ENCODE data around the gene ROS1.
"Not testable (repeated sequence)": the region's sequence is repeated elsewhere in the genome, so short reads cannot be mapped to it uniquely, and the experiment has no call there.

Gene ROS1

DNA sequence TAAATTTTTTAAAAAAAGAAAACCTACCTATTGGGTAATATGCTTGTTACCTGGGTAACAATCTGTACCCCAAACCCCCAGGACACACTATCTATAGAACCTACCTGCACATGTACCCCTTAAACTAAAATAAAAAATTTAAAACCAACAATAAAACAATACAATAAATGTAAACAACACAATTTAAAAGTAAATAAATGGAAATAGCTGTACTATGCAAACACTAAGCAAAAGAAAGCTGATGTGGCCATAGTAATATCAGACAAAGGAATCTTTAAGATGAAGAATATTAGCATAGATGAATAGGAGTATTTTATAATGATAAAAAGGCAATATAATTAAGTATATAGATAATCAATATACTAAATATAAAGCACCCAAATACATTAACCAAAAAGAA is 50.3 kb downstream of the ROS1 start:
- DNase-seq: no peak

DNA sequence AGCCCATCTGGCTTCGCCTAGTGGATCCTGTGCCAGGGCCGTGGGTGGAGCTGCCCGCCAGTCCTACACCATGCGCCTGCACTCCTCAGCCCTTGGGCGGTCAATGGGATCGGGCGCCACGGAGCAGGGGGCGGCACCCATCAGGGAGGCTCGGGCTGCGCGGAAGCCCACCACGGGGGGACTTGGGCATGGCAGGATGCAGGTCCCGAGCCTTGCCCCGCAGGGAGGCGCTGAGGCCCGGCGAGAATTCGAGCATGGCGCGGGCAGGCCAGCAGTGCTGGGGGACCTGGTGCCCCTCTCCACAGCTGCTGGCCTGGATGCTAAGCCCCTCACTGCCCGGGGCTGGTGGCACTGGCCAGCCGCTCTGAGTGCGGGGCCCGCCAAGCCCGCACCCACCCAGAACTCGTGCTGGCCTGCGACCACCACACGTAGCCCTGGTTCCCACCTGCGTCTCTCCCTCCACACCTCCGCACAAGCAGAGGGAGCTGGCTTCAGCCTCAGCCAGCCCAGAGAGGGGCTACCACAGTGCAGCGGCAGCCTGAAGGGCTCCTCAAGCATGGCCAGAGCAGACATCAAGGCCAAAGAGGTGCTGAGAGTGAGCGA is 52.4 kb downstream of the ROS1 start:
- DNase-seq: no peak

DNA sequence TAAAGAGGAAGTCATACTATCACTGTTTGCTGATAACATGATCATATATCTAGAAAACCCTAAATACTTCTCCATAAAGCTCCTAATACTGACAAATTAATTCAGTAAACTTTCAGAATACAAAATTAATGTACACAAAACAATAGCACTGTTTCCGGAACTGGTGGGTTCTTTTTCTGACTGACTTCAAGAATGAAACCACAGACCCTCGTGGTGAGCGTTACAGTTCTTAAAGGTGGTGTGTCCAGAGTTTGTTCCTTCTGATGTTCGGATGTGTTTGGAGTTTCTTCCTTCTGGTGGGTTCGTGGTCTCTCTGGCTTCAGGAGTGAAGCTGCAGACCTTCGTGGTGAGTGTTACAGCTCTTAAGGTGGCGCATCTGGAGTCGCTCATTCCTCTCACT is 53.5 kb downstream of the ROS1 start:
- DNase-seq: not testable (repeated sequence)

- DNase-seq: no peak
Measured at GRCh38 chr6:117371492-117371891, 54.2 kb downstream of the ROS1 start.

GRCh38 chr6:117359581-117359980 is 66.2 kb downstream of the ROS1 start:
- no peak for DNase-seq

DNA sequence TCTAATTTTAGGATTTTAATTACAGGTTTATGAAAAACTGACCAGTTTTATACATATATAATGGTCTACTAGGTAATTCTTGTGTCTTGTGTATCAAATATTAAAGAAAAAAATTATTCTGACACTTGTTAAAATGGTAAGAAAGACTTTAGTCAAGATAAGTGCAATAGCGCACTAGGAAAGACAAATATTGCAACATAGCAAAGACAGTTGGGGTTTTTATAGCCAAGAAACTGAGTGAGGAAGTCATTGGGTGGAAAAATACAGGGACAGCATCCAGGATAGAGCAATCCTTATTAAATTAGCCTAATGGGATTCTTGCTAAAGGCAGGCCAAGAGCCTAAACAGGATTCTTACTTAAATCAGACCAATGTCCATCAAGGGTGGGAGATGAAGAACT is 71.1 kb downstream of the ROS1 start:
- no peak for DNase-seq

DNA sequence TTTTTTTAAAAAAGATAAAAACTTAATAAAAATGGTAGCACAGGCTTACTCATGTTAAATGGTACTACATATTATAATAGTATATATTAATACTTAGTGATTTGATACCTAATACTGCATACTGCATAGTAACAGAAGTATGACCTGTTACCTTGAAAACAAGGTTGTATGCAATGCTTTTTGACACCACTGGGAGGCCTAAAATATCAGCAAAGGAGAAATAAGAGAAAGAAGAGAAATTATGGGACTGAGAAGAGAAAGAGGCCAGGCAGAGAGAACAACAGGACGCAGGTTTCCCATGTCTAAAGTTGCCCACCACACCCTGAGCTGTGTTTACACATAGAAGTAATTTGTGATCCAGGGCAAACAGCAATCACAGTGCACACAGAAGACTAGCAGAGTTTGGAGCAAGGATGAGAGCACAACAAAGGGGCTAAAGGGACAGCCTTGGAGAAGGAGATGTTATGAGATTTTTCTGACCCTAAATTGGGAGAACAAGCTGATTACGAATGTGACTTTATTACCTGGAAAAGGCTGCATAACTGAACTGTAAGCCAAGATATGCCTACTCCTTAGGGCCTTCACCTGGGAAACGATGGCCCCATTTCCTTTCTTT is 73.2 kb downstream of the ROS1 start:
- peak; percentile 2 for DNase-seq

DNA sequence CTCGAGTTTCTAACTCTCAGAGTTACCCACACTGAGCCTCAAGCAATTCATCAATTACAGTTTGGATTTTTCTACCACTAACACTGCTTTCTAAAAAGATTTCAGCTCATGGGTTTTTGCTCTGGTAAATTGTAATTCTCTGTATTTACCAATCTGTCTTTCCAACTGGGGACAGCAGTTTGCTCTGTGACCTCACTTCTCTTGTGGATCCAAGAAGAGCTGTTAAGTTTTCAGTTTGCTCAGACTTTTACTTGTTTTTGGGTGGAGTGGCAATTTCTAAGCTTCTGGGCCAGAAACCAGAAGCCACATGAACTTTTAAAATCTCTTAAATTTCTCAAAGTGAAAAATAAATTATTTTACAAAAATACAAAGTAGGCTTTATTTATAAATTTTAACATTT is 74.2 kb downstream of the ROS1 start:
- DNase-seq: no peak

- DNase-seq: peak; percentile 63
Measured at GRCh38 chr6:117346142-117346930, 79.4 kb downstream of the ROS1 start.

DNA sequence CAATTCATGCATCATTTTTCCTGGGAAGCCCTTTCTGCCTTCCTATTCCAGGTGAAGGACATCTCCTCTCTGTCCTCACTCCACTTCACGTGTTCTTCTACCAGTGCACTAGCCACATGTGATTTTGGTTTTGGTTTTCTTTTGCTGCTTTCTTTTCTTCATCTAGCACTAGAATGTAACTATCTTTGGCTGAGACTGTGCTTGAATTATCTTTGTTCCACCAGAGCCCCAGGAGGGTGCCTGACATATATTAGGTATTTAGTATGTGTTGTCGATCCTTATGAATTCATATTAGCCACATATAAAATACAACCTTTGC is 80.5 kb downstream of the ROS1 start:
- no peak for DNase-seq

DNA sequence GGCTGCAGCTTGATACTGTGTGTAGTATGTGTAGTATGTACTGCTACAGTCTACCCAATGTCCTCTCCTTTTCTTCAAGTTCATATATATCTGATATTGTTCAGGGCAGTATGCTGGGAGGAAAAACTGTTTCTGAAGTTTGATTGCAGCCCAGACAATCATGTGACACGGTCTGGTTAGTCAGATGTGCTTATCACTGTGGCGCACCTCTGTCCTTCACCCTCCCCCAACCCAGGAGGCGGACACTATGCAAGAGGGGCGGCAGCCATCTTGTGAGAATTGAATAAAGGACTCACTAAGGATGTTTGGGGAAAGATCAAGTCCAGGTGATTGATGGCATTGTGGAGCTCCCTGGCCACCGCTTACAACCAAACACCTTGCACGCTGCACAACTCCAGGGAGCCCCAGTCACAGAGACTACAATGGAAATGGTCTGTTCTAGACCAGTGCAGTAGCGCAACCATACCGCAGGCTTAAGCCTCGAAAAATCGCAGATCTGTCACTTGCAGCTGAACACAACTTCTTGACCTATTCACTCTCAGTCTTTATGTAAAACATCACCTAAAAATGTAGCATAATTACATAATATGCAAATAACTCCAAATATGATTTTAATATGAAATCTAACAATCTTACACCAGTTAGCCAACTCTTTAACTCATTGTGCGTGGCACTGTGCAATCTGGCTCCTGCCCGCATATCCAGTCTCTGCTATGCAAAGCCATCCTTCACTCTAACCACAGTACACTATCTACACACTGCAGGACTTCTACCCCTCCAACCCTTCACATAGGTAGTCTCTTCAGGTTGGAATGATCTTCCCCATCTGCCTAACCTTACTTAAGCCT is 81.1 kb downstream of the ROS1 start:
- no peak for DNase-seq

GRCh38 chr6:117338567-117338966 is 87.2 kb downstream of the ROS1 start:
- no peak for DNase-seq

DNA sequence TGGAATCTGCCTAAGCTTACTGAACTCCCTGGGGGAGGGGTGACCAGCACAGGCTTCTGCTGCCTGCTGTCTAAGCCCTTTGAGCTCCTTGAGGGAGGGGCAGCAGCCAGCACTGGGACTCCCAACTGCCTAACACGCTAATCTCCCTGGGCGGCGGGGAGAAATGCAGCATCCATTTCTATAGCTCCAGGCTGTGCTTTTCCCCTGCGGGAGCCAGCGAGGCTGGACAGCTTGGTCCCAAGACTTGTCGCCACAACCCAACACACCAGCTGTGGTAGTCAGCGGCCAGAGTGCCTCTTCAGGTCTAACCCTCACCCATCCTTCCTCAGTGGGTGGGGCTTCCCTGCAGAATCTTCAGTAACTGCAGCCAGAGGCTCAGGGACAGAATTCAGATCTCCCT is 95.8 kb downstream of the ROS1 start:
- DNase-seq: no peak

DNA sequence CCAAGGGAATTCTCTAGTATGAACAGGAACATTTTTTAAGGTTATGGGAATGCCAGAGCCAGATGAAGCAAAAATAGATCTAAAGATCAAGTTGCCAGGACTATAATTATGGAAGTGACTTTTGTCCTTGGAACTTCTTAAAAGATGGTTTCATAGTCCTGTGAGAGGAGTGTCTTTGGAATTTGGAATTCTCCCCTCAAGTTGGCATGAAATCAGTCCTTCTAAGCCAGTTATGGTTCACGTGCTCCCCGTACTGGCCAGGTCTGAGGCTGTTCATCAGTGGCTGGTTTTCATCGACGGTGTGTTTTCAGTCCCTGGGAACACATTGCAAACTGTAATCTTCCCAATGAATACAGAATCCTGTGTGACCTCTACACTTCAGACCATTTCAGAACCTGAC is 97.2 kb downstream of the ROS1 start:
- no peak for DNase-seq

DNA sequence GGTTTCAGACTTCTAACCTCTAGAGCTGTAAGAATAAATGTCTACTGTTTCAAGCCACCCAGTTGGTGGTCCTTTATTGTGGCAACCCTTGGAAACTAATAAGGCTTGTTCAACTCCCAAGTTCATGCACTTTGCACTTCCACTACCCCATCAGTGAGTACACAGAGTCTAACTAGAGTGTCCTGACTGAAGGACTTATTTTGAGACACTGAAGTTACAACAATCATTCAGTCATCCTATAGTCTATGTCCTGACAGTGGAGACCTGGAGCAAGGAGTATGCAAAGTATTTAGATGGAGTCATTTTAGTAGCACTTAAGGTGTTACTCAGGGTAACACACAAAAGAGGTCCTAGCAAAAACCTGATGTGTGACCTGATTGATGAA is 97.7 kb downstream of the ROS1 start:
- no peak for DNase-seq

GRCh38 chr6:117327149-117328004 is 98.4 kb downstream of the ROS1 start:
- DNase-seq: no peak

DNA sequence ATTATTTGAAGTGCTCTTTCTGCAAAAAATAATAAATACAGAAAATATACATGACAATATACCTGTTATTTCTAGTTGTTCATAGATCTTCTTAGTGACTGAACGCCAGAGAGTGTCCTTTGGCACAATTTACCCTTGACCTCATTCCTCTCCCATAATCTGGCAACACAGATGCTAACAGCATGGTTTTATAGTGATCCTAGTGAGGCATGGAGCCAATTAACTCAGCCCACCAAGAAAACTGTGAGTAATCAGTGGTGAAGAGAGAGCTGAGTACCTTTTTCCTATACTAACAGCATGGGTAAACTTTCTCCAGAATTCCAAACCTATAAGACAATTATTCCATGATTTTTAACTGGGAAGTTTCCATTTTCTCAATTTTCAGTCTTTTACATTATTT is 99.3 kb downstream of the ROS1 start:
- DNase-seq: no peak

DNA sequence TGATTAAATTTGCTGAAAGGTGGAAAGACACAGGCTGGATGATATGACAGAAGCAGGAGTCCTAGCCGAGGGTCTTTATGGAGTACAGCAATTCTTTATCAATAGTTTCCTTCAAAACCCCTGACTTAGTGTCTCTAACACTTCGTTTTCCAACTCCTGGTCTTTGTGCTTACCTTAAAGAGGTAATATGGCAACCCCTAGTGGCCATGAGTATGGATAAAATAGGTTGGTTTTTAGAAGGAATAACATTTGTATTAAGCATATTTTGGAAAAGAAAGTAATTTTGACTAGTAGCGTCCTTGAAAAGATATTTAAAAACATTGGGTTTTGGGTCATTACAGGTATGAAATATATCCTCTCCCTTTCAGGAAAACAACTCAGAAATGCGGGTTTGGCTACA is 108.5 kb downstream of the ROS1 start:
- DNase-seq: no peak

DNA sequence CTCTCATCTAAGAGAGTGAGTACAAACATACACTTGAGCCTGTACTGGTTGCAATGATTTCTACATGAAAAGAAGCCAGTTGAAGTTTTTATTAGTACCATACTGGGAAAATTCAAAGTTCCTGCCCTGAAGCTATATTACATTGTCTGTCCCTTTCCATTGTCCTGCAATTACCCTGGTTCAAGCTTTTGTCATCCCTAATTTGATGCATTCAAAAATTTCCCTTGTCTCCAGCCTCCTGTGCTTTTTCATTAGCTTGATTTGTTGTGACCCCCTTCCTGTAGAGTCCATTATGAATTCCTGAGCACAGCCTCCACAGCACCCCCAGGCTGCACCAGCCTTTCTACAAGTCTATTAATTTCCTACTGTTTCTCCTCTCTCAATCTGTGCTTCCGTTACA is 114.0 kb downstream of the ROS1 start:
- DNase-seq: no peak

DNA sequence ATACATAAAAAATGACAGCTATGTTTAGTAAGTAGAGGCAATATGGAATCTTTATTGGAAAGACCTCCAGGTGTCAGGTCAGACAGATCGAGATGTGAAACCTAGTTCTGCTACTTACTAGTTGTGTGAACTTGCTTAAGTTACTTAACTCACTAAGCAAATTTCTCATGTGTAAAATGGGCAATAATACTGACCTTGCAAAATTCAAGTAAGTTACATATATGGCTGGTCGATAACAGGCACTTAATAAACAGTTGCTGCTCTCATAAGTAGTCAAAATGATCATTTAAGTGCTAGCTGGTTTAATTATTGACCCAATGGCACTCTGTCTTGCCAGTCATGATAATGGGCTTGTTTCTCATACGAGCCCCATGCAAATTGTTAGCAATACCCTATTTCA is 114.4 kb downstream of the ROS1 start:
- DNase-seq: no peak

GRCh38 chr6:117309611-117310010 is 116.1 kb downstream of the ROS1 start:
- DNase-seq: no peak

- DNase-seq: no peak
Measured at GRCh38 chr6:117309069-117309468, 116.7 kb downstream of the ROS1 start.

GRCh38 chr6:117307655-117308054 is 118.1 kb downstream of the ROS1 start:
- no peak for DNase-seq
